Lung (tissue), 12 donors: ENCODE results near the gene MEIKIN. TPM values are rescaled to one million over a fixed set of nuclear protein-coding genes. Genes with fewer than 3 reads are reported as not detected.
A peak's percentile ranks its signal among the peaks of the same experiment; 100 is the strongest.

Source experiments
- ATAC-seq: fragments of 200-7000 bp; cut with Tn5 transposase; one replicate; pipeline ENCODE4 v1.9.1; 2020; ENCODE audit warnings: moderate number of reproducible peaks; ENCODE audit not compliant: insufficient read depth, low FRiP score
- DNase-seq, 3 donors: peaks; one replicate each; pipeline ENCODE4 v3.0.0-alpha.2; 2013 to 2017
- H3K27ac ChIP-seq, 2 donors: one replicate each; pipeline ENCODE4 v1.5.1; 2013; ENCODE audit warnings: mild to moderate bottlenecking in 2 of 2, moderate library complexity in 2 of 2, control low read depth in 1 of 2, inconsistent platforms in 1 of 2, low read depth in 1 of 2, low read length in 1 of 2
- H3K27me3 ChIP-seq, 3 donors: one replicate each; pipeline ENCODE4 v1.5.1; 2013; ENCODE audit warnings: low read length in 2 of 3; ENCODE audit not compliant: control insufficient read depth in 3 of 3, insufficient read depth in 3 of 3
- H3K36me3 ChIP-seq, 4 donors: one replicate each; pipeline ENCODE4 v1.5.1; 2013; ENCODE audit warnings: low read length in 4 of 4, mild to moderate bottlenecking in 1 of 4, moderate library complexity in 1 of 4; ENCODE audit not compliant: control insufficient read depth in 4 of 4, insufficient read depth in 4 of 4
- H3K4me1 ChIP-seq, 5 donors: one replicate each; pipeline ENCODE4 v1.5.1; 2013; ENCODE audit warnings: low read length in 5 of 5, mild to moderate bottlenecking in 2 of 5, moderate library complexity in 1 of 5; ENCODE audit not compliant: control insufficient read depth in 5 of 5, insufficient read depth in 5 of 5
- H3K4me3 ChIP-seq: one replicate; pipeline ENCODE4 v1.5.1; 2013; ENCODE audit warnings: mild to moderate bottlenecking, control low read depth, moderate library complexity
- H3K9ac ChIP-seq, 2 donors: one replicate each; pipeline ENCODE4 v1.5.1; 2013; ENCODE audit warnings: low read length in 2 of 2, control low read depth in 1 of 2; ENCODE audit not compliant: insufficient read depth in 1 of 2
- H3K9me3 ChIP-seq, 4 donors: one replicate each; pipeline ENCODE4 v1.5.1; 2013; ENCODE audit warnings: low read length in 3 of 4, mild to moderate bottlenecking in 1 of 4, moderate library complexity in 1 of 4; ENCODE audit not compliant: control insufficient read depth in 4 of 4, insufficient read depth in 3 of 4
- WGBS, 2 donors: extraction: QIAGEN DNeasy Blood & Tissue Kit; methylation state at CpG; one replicate each; pipeline ENCODE4 v1.1.7; 2013; 5-methylcytosine and 5-hydroxymethylcytosine counted together
- polyA plus RNA-seq, 2 donors: library from polyadenylated mRNA; stranded (reverse); fragments of 200-250 nt; gene quantifications; one replicate each; pipeline ENCODE4 v1.2.1, GENCODE V29; 2013
- total RNA-seq, 2 donors: library from RNA; depleted of rRNA in 1 of 2; stranded (reverse); fragments of >200 nt in 1 of 2; gene quantifications; one replicate each; pipeline ENCODE4 v1.2.1, GENCODE V29; 2014 to 2021
- TF ChIP-seq, protein P1 (sequence below): IDR thresholded peaks from 2 replicates; pipeline ENCODE4 v1.5.1; 2012; ENCODE audit warnings: mild to moderate bottlenecking; ENCODE audit errors: control extremely low read depth, extremely low read depth
- donor health status: control.
- donor health status: control.
- donor health status: Bipolar disorder and iron deficiency.
- donor health status: healthy.
- donor health status: DM: yes; HTN: yes; CAD: no.

The MEIKIN gene
- total and polyA plus RNA-seq, 4 donors, result 0.08 to 0.32 TPM; not detected in 2

GRCh38 chr5:131776450-131776849, 169.0 kb downstream of the MEIKIN start:
- Histone ChIP-seq H3K36me3 (no peaks in the 10 kb centered on the region), H3K9me3 (no peaks in the 10 kb centered on the region), H3K4me1 (peaks cover 1 to 34% (median 9%) of the 10 kb centered on the region in 5 donors), H3K4me3 (no peak overlapping the region), H3K9ac (no peak overlapping the region), H3K27ac (no peak overlapping the region), H3K27me3 (no peaks in the 10 kb centered on the region)
- DNase-seq (peak in 2 of 3 donors; percentile 80 to 87), ATAC-seq (no peak)
- 93 to 94% methylated on average over 1 of the region's 1 CpG for WGBS, 2 donors
- TF ChIP-seq, protein P1, sequence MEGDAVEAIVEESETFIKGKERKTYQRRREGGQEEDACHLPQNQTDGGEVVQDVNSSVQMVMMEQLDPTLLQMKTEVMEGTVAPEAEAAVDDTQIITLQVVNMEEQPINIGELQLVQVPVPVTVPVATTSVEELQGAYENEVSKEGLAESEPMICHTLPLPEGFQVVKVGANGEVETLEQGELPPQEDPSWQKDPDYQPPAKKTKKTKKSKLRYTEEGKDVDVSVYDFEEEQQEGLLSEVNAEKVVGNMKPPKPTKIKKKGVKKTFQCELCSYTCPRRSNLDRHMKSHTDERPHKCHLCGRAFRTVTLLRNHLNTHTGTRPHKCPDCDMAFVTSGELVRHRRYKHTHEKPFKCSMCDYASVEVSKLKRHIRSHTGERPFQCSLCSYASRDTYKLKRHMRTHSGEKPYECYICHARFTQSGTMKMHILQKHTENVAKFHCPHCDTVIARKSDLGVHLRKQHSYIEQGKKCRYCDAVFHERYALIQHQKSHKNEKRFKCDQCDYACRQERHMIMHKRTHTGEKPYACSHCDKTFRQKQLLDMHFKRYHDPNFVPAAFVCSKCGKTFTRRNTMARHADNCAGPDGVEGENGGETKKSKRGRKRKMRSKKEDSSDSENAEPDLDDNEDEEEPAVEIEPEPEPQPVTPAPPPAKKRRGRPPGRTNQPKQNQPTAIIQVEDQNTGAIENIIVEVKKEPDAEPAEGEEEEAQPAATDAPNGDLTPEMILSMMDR, result no peak

GRCh38 chr5:131774652-131775367, 170.7 kb downstream of the MEIKIN start:
- Histone ChIP-seq H3K4me3 (no peak overlapping the region), H3K36me3 (no peaks in the 10 kb centered on the region), H3K27ac (no peak overlapping the region), H3K27me3 (no peaks in the 10 kb centered on the region), H3K9me3 (no peaks in the 10 kb centered on the region), H3K4me1 (peaks cover 1 to 34% (median 13%) of the 10 kb centered on the region in 5 donors), H3K9ac (no peak overlapping the region)
- DNase-seq, result no peak
- ATAC-seq, result no peak
- TF ChIP-seq, protein P1, result no peak
- WGBS, 2 donors, result 71 to 80% methylated on average over 4 of the region's 4 CpGs

DNA sequence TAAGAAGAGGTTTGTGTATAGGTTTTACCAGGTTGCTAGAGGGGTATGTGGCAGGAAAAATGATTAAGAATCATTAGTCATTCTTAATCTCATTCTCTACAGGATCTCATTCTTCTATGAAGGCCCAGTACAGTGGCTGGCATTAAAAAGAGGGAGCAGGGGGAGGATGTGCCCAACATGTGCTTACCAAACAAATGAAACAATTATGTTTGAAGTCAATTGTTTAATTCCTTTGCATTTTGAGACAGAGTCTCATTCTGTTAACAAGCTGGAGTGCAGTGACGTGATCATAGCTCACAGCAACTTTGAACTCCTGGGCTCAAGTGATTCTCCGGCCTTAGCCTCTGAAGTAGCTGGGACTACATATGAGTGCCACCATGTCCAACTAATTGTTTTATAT, 171.7 kb downstream of the MEIKIN start:
- Histone ChIP-seq H3K4me3 (no peak overlapping the region), H3K9ac (no peak overlapping the region), H3K36me3 (no peaks in the 10 kb centered on the region), H3K4me1 (peaks cover 1 to 36% (median 13%) of the 10 kb centered on the region in 5 donors), H3K27ac (no peak overlapping the region), H3K27me3 (no peaks in the 10 kb centered on the region), H3K9me3 (no peaks in the 10 kb centered on the region)
- TF ChIP-seq, protein P1, result no peak
- no peak for ATAC-seq
- DNase-seq, result no peak
- 88 to 100% methylated on average over 2 of the region's 2 CpGs for WGBS, 2 donors
